ENCODE results near the gene DPH5.

DPH5 gene

GRCh38 chr1:101029184-101029583 is 3.6 kb upstream of the DPH5 start:
- no peak for DNase-seq

GRCh38 chr1:101028466-101028865 is 2.9 kb upstream of the DPH5 start:
- DNase-seq = no peak

GRCh38 chr1:101027194-101027772 is 1.7 kb upstream of the DPH5 start:
- no peak for DNase-seq

- DNase-seq = no peak
These were observed 825 bp upstream of the DPH5 start for GRCh38 chr1:101026430-101026788.

- DNase-seq = peak in 1 of 3 experiments; percentile 33
These were observed 314 bp downstream of the DPH5 start for GRCh38 chr1:101025283-101025656.

- DNase-seq = peak in 1 of 3 experiments; percentile 48
These were observed 3.3 kb downstream of the DPH5 start for GRCh38 chr1:101022294-101022693.

- DNase-seq = no peak
These were observed 8.1 kb downstream of the DPH5 start for GRCh38 chr1:101017448-101017847.

- DNase-seq = no peak
These were observed 11.8 kb downstream of the DPH5 start for GRCh38 chr1:101013776-101014175.

GRCh38 chr1:101008229-101008834 is 17.3 kb downstream of the DPH5 start:
- DNase-seq = no peak

- no peak for DNase-seq
These were observed 19.0 kb downstream of the DPH5 start for GRCh38 chr1:101006553-101006952.

GRCh38 chr1:101005871-101006270 is 19.7 kb downstream of the DPH5 start:
- DNase-seq = no peak

- no peak for DNase-seq
These were observed 20.4 kb downstream of the DPH5 start for GRCh38 chr1:101005183-101005582.

- DNase-seq = no peak
These were observed 20.9 kb downstream of the DPH5 start for GRCh38 chr1:101004670-101005069.

GRCh38 chr1:101004061-101004460 is 21.5 kb downstream of the DPH5 start:
- peak in 1 of 3 experiments; percentile 40 for DNase-seq

GRCh38 chr1:101003012-101003650 is 22.5 kb downstream of the DPH5 start:
- DNase-seq = no peak

- DNase-seq = no peak
These were observed 23.0 kb downstream of the DPH5 start for GRCh38 chr1:101002551-101002950.

GRCh38 chr1:101000131-101000873 is 25.3 kb downstream of the DPH5 start:
- DNase-seq = no peak

GRCh38 chr1:100998426-100998825 is 27.2 kb downstream of the DPH5 start:
- no peak for DNase-seq

GRCh38 chr1:100995198-100995988 is 30.2 kb downstream of the DPH5 start:
- no peak for DNase-seq

GRCh38 chr1:100989306-100990077 is 36.1 kb downstream of the DPH5 start:
- no peak for DNase-seq

- no peak for DNase-seq
These were observed 37.5 kb downstream of the DPH5 start for GRCh38 chr1:100988121-100988520.

GRCh38 chr1:100982793-100983192 is 42.8 kb downstream of the DPH5 start:
- DNase-seq = no peak
